ENCODE data around the gene MYRIP.

Gene MYRIP

DNA sequence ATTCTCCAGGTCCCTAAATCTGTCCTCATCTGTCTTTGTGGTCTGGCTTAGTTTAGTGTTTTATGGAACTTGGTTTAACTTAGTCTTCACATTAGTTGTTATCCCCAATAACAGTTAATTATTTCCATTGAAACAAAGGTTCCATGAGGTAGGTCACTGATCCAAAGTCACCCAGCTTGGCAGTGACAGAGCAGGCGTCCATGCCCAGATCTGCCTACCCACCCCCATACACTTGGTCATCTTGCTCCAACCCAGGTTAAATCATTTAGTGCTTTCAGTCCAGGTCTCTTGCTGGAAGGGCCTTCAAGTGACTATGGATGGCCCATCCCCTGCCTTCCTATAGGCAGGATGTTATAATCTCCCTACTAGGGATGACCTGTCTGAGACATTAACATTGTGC, 127.4 kb downstream of the MYRIP start:
- H3K9me2 ChIP-seq (ENCODE audit: low read depth, low read length) = no peaks in the 10 kb centered on the region
- H3K4me3 ChIP-seq (ENCODE audit: low read depth, low read length, poor library complexity, severe bottlenecking) = no peak overlapping the region
- no peaks in the 10 kb centered on the region for H4K20me1 ChIP-seq (ENCODE audit: insufficient read depth, low read length)
- H2AFZ ChIP-seq (ENCODE audit: low read length) = no peak overlapping the region
- no peaks in the 10 kb centered on the region for H3K9me3 ChIP-seq (ENCODE audit: low read length)
- no peaks in the 10 kb centered on the region for H3F3A ChIP-seq (ENCODE audit: insufficient read depth, low read length)
- no peaks in the 10 kb centered on the region for H3K79me2 ChIP-seq (ENCODE audit: insufficient read depth, low read length)
- TF ChIP-seq EZH2 (IDR thresholded peaks at IDR 0.05; ENCODE audit: borderline replicate concordance, low read length) = no peak
- TF ChIP-seq, protein P1, sequence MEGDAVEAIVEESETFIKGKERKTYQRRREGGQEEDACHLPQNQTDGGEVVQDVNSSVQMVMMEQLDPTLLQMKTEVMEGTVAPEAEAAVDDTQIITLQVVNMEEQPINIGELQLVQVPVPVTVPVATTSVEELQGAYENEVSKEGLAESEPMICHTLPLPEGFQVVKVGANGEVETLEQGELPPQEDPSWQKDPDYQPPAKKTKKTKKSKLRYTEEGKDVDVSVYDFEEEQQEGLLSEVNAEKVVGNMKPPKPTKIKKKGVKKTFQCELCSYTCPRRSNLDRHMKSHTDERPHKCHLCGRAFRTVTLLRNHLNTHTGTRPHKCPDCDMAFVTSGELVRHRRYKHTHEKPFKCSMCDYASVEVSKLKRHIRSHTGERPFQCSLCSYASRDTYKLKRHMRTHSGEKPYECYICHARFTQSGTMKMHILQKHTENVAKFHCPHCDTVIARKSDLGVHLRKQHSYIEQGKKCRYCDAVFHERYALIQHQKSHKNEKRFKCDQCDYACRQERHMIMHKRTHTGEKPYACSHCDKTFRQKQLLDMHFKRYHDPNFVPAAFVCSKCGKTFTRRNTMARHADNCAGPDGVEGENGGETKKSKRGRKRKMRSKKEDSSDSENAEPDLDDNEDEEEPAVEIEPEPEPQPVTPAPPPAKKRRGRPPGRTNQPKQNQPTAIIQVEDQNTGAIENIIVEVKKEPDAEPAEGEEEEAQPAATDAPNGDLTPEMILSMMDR (IDR thresholded peaks at IDR 0.05; ENCODE audit: low read length) = no peak
- no peak overlapping the region for H3K4me2 ChIP-seq (ENCODE audit: low read length)
- H3K27me3 ChIP-seq (ENCODE audit: insufficient read depth, low read length) = no peaks in the 10 kb centered on the region
- H3K4me1 ChIP-seq (ENCODE audit: insufficient read depth, low read length, severe bottlenecking) = no peaks in the 10 kb centered on the region
- H3K9ac ChIP-seq (ENCODE audit: low read length) = no peak overlapping the region
- H3K36me3 ChIP-seq (ENCODE audit: insufficient read depth, low read length) = no peaks in the 10 kb centered on the region
- no peak overlapping the region for H3K27ac ChIP-seq (ENCODE audit: low read depth, low read length, poor library complexity, severe bottlenecking)

DNA sequence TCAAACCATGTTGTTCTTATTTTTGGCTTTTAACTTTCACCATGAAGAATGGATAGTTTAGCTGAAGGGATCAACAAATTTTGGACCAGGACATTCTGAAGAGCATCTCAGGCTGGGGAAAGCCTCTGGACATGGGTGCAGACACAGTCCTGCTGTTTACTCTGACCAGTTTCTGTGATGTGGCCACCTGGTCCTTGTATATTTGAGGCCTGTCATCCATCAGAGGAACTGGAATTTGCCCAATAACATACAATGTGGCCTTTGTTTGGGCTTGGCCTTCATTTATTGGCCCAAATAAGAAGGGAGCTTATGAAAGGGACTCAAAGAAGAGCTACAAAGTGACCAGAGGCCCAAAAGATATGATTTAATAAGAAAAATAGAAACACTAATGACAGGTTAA, 127.9 kb downstream of the MYRIP start:
- no peaks in the 10 kb centered on the region for H3K36me3 ChIP-seq (ENCODE audit: insufficient read depth, low read length)
- H3K27ac ChIP-seq (ENCODE audit: low read depth, low read length, poor library complexity, severe bottlenecking) = no peak overlapping the region
- no peak overlapping the region for H2AFZ ChIP-seq (ENCODE audit: low read length)
- no peak overlapping the region for H3K4me3 ChIP-seq (ENCODE audit: low read depth, low read length, poor library complexity, severe bottlenecking)
- H3F3A ChIP-seq (ENCODE audit: insufficient read depth, low read length) = no peaks in the 10 kb centered on the region
- no peaks in the 10 kb centered on the region for H4K20me1 ChIP-seq (ENCODE audit: insufficient read depth, low read length)
- no peaks in the 10 kb centered on the region for H3K27me3 ChIP-seq (ENCODE audit: insufficient read depth, low read length)
- no peaks in the 10 kb centered on the region for H3K79me2 ChIP-seq (ENCODE audit: insufficient read depth, low read length)
- no peak overlapping the region for H3K9ac ChIP-seq (ENCODE audit: low read length)
- TF ChIP-seq EZH2 (IDR thresholded peaks at IDR 0.05; ENCODE audit: borderline replicate concordance, low read length) = no peak
- TF ChIP-seq, protein P1 (IDR thresholded peaks at IDR 0.05; ENCODE audit: low read length) = no peak
- no peaks in the 10 kb centered on the region for H3K9me2 ChIP-seq (ENCODE audit: low read depth, low read length)
- no peak overlapping the region for H3K4me2 ChIP-seq (ENCODE audit: low read length)
- no peaks in the 10 kb centered on the region for H3K4me1 ChIP-seq (ENCODE audit: insufficient read depth, low read length, severe bottlenecking)
- H3K9me3 ChIP-seq (ENCODE audit: low read length) = no peaks in the 10 kb centered on the region

DNA sequence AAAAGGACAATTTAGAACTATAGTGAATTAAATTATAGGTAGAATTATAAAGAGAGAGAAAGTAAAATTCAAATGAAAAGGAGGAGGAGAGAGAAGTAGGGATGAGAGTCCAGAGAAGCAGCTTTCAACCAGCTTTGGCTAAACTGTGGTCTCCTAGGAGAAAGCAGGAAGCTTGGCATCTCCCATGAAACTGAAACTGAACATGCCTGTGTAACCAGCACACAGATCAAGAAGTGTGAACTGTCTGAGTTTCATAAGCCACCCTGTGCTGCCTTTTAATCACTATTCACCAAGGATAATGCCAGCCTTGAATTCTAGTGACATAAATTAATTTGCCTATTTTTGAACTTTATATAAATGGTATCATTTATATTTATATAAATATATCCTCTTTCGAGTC, 128.5 kb downstream of the MYRIP start:
- no peaks in the 10 kb centered on the region for H3F3A ChIP-seq (ENCODE audit: insufficient read depth, low read length)
- no peak overlapping the region for H3K27ac ChIP-seq (ENCODE audit: low read depth, low read length, poor library complexity, severe bottlenecking)
- no peak overlapping the region for H3K4me3 ChIP-seq (ENCODE audit: low read depth, low read length, poor library complexity, severe bottlenecking)
- no peak overlapping the region for H3K9ac ChIP-seq (ENCODE audit: low read length)
- H3K9me3 ChIP-seq (ENCODE audit: low read length) = no peaks in the 10 kb centered on the region
- no peaks in the 10 kb centered on the region for H3K9me2 ChIP-seq (ENCODE audit: low read depth, low read length)
- H3K36me3 ChIP-seq (ENCODE audit: insufficient read depth, low read length) = no peaks in the 10 kb centered on the region
- H3K4me2 ChIP-seq (ENCODE audit: low read length) = no peak overlapping the region
- no peak for TF ChIP-seq EZH2 (IDR thresholded peaks at IDR 0.05; ENCODE audit: borderline replicate concordance, low read length)
- TF ChIP-seq, protein P1 (IDR thresholded peaks at IDR 0.05; ENCODE audit: low read length) = no peak
- no peaks in the 10 kb centered on the region for H3K27me3 ChIP-seq (ENCODE audit: insufficient read depth, low read length)
- no peaks in the 10 kb centered on the region for H3K79me2 ChIP-seq (ENCODE audit: insufficient read depth, low read length)
- no peaks in the 10 kb centered on the region for H3K4me1 ChIP-seq (ENCODE audit: insufficient read depth, low read length, severe bottlenecking)
- H2AFZ ChIP-seq (ENCODE audit: low read length) = no peak overlapping the region
- H4K20me1 ChIP-seq (ENCODE audit: insufficient read depth, low read length) = no peaks in the 10 kb centered on the region

All from OCI-LY1 (cell line).